Activated CD4-positive, CD25-positive, alpha-beta regulatory T cell treated with anti-CD3 and anti-CD28 coated beads, Interleukin-2, amount 50 U/mL, for 72 hours (primary cell): ENCODE data around the gene SFMBT2.

Source experiments
- DNase-seq: peaks from one replicate; pipeline ENCODE4 v3.0.0; 2021

Gene SFMBT2

DNA sequence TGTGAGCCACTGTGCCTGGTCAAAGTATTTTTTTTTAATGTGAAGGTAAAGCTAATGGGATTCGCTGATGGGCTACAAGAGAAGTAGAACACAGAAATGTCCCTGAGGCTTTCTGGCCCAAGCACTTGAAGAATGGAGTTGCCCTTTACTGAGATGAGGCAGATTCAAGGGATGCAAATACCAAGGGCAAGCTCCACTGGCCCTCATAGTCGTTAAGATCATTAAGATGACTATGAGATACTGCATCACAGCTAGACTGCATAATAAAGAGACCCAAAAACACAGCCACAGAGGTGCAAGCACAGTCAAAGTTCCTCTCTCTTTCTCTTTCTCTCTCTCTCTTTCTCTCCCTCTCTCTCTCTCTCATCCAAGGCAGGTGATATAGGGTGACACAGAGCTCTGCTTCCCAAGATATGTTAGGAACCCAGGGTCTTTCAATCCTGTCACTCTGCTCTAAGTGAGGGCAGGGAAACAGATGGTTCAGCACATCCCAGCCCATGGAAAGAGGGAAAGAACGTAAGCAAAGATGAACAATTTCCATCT is 117.4 kb downstream of the SFMBT2 start:
- DNase-seq, result no peak

DNA sequence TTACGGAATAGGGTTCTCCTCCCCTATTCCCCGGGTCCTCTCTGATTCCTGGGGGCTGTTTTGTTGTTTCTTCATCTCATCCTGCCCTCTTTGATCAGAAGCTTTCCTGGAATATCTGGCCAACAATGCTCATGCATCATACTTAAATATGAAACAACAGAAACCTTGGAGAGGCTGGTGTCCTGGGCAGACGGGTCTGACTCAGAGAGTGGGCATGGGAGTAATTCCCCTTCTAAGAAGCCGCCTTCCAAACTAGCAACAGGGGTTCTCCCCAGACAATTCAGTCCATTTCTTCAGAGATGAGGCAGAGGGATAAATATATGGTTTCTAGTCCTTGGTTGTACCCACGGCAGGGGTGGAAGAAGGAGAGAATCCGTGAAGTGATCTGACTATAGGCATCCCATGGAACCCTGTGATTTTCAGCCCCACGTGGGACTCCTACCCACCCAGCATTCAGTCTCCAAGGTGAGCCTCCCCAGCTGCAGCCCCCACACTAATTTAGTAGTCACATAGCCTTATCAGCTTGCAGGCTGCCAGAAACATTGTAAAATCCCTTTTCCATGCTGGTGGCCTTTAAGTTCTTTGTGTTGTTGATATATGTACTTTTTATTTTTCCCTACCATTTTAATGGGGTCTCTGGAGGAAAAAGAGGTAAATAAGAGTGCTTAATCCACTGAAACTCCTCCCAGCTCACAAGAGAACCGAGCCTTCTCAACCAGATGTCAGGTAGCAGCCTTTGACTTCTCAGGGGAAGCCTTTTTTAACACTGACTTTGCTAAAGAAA is 119.2 kb downstream of the SFMBT2 start:
- DNase-seq, result no peak

DNA sequence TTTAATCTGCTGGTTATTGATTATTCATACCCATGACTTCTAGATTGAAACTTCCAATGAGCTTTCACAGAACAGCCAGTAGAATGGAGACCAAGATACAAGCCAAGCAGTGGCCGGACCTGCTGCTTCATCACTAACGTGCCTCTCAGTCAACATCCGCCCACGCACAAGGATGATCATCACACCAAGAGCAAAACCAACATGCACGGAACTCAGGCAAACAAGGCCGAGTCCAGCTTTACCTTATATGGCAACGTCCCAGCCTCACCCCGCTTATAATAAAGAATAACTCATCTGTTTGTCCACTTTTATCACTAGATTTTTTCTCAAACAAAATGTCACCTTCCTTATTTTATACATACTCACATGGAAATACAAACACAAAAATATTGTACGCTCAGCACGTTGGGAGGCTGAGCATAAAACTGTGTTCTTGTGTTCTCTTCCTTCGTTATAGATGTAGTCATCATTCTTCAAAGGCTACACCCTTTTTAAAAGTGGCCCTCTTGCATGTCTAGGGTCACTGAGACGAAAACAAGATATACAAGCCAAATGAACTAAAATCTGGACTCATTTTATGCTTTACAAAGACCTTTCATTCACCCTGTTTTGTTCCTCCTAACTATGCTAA is 122.7 kb downstream of the SFMBT2 start:
- no peak for DNase-seq

DNA sequence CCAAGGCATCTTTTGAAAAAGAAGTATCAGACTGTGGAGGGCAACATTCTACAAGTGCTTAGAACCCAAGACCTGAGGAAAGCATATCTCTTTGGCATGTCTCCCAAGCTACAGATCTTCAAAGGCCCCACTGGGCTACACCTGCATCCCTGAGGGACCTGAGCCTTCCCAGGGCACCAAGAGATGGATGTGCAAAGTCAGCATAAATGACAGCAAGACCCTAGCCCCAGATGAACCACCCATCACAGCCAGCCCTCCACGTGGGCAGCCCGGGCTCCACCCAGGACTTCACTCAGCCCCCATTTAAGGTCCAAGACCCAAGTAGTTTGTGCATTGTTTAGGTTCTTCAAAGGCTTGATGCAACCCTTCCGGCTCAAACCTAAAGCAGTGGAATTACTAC is 123.5 kb downstream of the SFMBT2 start:
- no peak for DNase-seq

DNA sequence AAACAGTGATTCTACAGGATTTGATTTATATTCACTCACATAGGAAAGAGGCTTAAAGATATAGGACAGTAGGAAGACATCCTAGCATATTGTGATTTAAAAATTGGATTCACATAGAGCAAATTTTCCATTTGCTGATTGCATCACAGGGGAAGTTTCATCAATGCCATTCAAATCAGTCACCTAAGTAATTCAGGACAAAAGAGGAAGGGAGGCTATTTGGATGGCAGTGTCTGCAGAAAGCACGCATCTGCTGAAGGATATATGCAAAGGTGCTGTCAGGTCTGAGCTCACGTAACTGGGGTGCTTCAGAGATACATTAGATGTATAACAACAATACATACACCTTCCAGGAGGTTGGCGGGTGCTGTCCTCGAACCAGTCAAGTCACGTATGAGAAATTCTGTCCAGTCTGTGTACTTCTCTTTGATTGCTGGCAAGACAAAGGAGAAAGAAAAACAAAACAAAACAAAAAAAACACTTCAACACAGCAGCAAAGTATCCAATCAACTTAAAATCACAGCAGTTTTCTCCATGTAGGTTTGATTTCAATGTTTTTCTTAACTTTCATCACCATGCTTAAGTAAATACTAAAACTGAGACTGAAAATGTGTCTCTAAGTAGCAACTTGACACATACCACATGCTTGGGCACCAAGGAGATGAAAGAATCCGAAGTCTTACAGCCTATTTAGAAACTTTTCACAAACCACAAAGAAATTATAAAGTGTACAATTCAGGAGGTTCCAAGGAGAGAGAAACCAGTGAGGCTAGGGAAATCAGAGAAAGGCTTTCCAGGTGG is 125.1 kb downstream of the SFMBT2 start:
- no peak for DNase-seq

DNA sequence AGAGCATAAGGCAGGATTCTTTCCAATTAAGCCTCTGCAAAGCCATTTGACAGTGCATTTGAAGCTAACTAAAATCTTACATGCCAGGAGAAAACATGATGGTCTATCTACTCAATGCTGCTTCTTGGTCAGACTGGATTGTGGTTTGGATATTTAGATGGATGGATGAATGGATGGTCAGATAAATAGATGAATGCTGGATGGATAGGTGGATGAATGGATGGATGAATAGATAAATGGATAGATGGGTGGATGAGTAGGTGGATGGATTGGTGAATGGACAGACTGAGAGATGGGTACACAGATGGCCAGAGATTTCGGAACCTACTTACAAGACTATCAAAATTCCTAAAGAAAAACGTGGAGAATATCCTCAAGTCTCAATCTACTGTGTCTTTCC is 127.6 kb downstream of the SFMBT2 start:
- no peak for DNase-seq

DNA sequence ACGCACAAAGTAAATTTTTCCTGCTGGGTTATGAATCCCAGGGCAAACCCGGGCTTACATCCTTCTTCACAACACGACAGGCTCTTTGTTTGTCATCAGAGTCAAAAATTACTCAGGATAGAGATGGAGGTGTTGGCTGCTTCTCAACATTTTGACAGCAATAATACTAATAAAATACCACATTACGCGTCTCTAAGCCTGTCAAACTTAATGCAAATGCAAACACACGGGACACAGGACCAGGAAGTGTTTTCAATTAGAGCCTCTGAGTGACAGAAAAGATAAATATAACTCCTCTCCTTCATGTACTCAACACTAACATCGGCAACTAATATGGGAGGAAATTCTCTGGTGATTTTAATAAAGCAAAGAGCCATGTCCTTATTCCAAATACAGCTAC is 128.4 kb downstream of the SFMBT2 start:
- DNase-seq, result no peak

DNA sequence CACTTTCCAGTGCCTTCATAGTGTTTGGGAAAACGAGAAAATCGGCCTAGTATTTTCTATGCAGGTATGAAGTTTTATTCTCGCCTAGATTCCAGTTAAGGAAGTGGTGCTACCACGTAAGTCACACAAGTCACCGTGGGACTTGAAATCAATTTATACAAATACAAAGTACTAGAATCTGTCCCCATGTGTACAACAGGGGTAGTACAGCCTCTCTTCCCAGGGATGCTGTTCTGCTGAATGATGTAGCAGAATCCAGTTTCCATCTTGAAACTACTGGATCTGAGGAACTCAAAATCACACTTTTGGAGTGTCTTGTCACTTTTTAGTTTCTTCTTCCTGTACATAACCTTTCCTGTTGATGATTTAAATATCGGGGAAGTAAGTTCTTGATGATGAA is 129.4 kb downstream of the SFMBT2 start:
- DNase-seq, result no peak

DNA sequence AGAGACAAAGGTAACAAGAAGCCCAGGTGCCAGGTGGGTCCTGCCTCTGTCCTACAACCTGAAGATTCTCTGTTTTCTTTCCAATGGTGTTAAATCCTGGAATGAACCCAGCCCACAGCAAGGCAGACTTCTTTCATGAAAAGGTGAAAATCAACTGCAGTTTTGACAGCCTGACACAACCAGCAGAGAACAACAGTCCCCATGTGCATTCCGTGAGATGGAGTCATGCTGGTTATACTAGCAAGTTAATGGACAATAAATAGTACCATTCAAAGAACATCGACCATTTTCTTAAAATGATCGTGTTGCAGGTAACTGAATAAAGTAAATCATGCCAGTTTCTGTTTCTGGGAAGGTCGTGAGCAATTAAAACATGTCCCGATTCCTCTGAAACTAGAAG is 131.5 kb downstream of the SFMBT2 start:
- DNase-seq, result no peak

DNA sequence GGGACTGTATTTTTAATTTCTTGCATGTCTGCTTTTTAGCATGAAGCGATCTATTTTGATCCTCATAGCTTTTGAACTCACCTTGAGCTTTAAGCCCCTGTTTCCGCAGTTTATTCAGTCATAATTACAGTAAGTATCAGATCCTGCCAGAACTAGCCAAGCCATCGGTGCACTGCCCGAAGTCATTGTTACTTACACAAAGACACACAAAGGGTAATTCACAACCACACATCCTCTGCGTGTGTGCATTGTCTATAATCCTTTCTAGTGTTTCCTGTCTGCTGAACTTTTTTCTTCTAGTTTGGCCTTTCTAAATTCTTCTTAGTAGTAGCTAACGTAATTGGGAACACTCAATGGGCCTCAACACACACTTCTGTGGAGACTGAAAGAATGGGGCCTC is 133.0 kb downstream of the SFMBT2 start:
- DNase-seq, result no peak

DNA sequence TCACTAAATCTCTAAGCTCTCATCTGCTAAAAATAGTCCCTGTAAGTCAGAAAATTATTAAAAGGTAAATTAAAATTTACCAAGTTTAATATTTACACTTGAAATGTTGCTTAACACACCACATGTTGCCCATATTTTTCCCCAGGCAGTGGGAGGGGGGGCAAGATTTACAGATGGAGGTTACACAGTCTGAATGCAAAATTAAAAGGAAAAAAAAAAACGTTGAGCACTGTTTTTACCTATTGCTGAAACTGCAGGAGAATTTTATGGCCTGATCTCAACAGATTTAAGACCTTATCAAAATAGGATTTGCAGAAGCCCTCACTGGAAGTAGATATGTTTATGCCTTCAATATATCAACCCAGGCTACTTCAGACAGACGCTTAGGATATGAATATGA is 133.4 kb downstream of the SFMBT2 start:
- no peak for DNase-seq

DNA sequence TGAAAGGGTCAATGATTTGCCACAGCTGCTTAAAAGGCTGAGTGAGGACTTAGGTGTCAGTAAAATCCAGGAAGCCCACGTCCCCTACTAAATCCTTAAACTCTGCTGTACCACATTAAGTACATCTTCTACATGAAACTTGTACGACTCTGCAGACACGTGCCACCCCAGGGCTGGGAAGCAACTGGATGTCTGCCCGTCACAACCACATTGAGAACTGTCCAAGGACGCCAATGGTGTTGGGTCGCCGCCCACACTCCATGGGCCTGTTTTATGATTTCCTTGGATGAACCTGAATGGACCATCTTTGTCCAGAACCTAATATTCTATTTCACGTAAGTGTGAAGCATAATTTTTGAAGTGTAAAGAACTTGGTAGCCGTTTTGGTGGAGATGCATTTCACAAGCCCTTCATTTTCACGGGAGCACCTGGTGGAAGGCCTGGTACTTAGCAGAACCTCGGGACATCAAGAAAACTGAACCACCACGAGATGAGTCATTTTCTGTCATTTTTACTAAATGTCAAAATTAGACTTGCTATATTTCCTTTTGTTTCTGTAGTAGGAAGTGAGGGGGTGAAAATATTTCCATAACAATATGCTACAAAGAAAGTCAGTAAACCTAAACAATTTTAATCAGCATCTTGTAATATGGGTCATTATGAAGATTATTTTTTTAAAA is 134.9 kb downstream of the SFMBT2 start:
- no peak for DNase-seq

DNA sequence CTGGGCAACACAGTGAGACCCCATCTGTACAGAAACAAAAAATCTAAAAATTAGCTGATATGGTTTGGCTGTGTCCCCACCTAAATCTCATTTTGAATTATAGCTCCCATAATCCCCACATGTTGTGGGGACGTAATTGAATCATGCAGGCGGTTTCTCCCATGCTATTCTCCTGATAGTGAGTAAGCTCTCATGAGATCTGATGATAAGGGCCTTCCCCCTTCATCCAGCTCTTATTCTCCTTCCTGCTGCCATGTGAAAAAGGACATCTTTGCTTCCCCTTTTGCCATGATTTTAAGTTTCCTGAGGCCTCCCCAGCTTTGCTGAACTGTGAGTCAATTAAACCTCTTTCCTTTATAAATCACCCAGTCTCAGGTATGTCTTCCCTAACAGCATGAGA is 136.5 kb downstream of the SFMBT2 start:
- no peak for DNase-seq

DNA sequence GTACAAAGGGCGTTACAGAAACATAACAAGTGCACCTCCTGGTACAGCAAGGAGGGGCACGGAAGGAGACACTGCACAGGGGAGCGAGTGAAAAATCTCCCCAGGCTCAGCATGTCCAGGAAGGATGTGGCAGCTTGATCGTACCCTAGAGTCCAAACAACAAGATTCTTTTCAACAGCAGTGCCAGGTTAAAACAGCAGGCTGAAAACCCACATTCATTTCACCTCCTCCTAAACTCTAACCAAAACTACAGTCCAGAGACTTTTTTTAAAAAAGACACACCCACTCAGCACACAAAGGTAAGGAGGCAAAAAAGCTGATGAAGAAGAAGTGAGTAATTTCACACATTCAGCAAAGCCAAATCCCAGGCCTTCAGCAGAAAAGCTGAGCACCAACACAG is 138.8 kb downstream of the SFMBT2 start:
- DNase-seq, result no peak

DNA sequence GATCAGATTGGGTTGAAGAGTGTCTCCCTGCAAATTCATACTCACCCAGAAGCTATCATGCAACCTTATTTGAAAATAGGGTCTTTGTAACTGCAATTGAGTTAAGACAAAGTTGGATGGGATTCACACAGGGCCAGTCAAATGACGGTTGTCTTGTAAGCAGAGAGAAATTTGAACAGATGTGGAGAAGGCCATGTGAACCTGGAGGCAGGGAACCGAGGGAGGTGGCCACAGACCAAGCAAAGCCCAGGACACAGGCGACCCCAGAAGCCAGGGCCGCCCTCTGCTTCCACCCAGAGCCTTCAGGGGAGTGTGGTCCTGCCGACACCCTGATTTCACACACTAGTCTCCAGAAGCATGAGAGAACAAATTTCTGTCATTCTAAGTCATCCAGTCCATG is 140.8 kb downstream of the SFMBT2 start:
- no peak for DNase-seq

DNA sequence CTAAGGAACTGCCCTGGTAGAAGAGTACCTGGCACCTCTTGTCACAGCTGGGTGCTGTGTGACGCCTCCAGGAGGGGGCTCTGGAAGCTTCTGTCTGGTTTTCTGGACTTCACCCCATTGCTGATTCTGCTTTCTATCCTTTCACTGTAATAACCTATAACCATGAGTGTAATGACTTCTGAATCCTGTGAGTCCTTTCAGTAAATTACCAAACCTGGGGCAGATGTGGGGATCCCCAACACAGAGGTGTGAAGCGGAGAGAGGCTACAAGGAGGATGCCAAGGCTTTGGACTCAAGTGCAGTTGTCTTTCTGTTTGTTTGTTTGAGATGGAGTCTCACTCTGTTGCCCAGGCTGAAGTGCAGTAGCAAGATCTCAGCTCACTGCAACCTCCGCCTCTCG is 143.7 kb downstream of the SFMBT2 start:
- DNase-seq, result no peak

DNA sequence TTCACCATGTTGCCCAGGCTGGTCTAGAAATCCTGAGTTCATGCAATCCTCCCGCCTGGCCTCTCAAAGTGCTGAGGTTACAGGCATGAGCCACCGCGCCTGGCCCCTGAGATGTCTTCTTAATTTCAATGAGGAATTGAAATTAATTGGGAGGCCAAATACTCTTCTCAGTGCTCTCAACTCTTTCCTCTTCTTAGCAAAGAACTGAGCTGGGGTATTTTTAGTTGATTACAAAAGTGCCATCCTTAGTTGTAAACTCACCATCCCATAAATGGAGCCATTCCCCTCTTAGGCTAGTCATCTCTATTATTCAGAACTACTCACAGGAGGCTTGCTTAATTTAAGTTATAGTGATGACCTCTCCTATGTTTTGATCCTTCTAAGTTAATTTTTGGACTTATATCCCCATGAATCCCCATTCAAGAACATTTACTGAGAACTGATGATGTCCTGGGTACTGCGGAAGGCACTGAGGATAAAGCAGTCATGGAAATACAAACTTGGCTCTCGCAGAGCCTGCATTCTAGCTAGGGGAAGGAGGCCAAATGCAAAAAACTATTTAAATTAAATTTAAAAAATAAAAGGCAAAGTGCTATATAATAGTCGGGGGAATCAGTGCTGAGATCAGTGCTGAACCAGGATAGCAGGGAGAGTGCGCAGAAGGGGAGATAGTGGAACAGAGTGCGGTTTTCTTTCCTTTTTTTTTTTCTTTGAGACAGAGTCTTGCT is 145.3 kb downstream of the SFMBT2 start:
- DNase-seq, result no peak

DNA sequence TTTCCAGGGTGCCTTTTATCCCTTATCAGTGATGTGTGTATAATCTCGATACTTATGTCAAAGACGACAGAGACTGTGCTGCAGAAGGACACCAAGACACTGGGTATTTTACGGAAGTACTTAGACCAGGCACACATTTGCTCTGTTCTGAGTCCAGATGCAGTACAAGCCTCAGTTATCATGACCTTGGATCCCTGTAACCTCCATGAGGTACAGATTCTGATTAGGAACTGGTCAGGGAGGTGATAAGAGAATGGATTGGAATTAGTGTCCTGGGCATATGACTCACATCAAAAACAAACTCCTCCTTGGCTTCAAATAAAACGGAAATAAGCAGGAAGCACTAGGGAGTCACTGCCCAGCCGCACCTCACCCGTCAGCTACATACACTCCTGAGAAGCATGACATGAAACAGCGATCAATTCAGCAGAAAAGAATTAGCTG is 146.5 kb downstream of the SFMBT2 start:
- no peak for DNase-seq

DNA sequence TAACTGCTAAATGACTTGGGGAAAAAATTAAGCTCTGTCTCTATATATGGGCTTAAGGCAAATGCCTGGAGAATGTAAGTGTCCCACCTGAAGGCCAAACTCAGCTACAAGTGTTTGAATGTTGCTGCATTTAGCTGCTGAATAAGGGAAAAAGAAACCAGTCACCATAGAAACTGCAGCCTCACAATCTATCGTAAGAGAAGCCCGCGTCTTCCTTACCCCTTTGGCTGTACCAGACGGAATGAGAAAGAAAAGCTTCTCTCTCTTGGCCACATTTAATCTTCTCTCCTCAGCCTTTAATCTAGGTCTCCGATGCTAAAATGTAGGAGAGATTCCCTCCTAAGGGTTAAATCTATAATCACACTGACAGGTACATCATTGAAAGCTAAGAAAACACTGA is 147.2 kb downstream of the SFMBT2 start:
- DNase-seq, result no peak

DNA sequence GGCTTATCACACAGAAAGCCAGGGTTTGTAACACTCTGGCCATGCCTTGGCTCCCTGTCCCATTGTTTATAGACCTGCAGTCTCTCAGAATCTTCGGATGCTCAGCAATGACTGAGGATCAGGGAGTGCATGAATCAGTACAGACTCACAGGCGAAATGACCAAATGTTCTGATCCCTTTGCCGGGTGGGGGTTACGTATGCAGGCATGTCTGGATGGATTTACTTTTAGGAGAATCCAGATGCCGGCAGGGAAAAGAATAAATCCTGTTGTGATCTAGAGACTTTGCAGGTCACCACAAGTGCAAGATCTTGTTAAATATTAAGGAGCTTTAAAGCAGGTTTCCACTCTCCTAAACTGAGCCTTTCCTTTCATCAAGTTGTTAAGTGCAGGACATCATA is 149.5 kb downstream of the SFMBT2 start:
- no peak for DNase-seq

DNA sequence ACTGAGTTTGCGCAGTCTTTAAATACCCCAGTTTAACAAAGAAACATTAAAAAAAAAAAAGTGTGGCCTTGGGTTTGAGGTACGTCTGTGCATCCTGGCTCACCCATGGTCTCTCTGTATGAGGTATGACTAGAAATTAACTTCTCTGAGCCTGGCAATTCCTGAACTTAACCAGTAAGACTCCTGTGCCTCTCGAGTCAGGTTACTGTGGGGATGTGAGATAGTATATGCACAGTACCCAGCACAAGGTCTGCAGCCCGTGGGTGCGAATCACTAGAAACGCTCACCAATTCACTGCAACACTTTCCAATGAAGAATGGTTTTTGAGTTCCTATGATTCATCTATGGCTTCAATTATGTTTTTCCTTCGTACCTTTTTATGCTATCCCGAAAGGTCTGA is 149.9 kb downstream of the SFMBT2 start:
- DNase-seq, result no peak

DNA sequence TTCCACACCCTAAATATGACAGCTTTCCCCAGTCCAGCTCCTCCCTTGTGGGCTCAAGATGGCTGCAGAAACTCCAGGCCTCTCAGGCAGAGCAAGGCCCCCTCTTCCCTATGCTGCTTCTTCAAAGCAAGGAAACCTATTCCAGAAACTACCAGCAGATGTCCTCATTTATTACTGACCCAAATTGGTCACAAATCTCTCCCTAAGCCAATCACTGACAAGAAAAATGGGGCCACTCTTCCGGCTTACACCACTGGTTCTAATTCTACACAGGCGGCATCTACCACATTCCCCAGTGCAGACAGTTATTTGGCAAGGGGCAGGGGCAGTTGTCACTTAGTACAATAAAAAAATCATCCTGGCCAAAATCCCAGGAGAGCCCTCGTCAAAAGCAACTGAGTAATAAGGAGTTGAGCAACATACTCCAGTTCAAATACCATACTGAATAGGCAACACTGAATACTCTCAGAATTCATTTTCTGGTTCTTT is 150.4 kb downstream of the SFMBT2 start:
- DNase-seq, result no peak
